H1 (cell line): ENCODE results near the gene BCAS1. TPM values are rescaled to one million over a fixed set of nuclear protein-coding genes. Genes with fewer than 3 reads are reported as not detected.

Experiments used
- CTCF ChIA-PET: fragments of 300-600 bp; sonication (Branson Sonifier 250); formaldehyde crosslinking; loops from one replicate; lab custom pipeline; 2021; ENCODE audit not compliant: partially characterized antibody; lab: Charles Lee
- POLR2A ChIA-PET: fragments of 300-600 bp; sonication (Branson Sonifier 250); formaldehyde crosslinking; loops from one replicate; lab custom pipeline; 2021; ENCODE audit warnings: inconsistent platforms; ENCODE audit not compliant: partially characterized antibody; lab: Charles Lee
- DNase-seq, 2 experiments: peaks; one replicate each; pipeline versions ENCODE4 v3.0.0 to v3.0.0-alpha.2; 2010 to 2022; ENCODE audit warnings: low spot score in 2 of 2, low read depth in 1 of 2, mixed read lengths in 1 of 2
- FAIRE-seq: peaks from 2 replicates; lab custom pipeline; 2011; peaks lifted over from hg19 to GRCh38; lab: Jason Lieb, UNC
- H2AFZ ChIP-seq: 2 replicates; pipeline ENCODE4 v1.8.1; 2012; ENCODE audit warnings: low read length, inconsistent platforms
- H2AK5ac ChIP-seq: 2 replicates; pipeline ENCODE4 v1.6.1; 2013; ENCODE audit warnings: low read depth, low read length
- H2BK120ac ChIP-seq: replicated peaks from 2 replicates; pipeline ENCODE3; 2013; ENCODE audit warnings: low read depth, low read length, inconsistent platforms
- H2BK12ac ChIP-seq: 2 replicates; pipeline ENCODE4 v1.6.1; 2013; ENCODE audit warnings: low read depth, low read length
- H2BK15ac ChIP-seq: 2 replicates; pipeline ENCODE4 v1.6.1; 2013; ENCODE audit warnings: low read length
- H2BK20ac ChIP-seq: 2 replicates; pipeline ENCODE4 v1.6.1; 2013; ENCODE audit warnings: low read length
- H2BK5ac ChIP-seq: 2 replicates; pipeline ENCODE4 v1.6.1; 2013; ENCODE audit warnings: low read depth, low read length
- H3K14ac ChIP-seq: 2 replicates; pipeline ENCODE4 v1.6.1; 2013; ENCODE audit warnings: inconsistent platforms; ENCODE audit not compliant: insufficient read length
- H3K18ac ChIP-seq: 2 replicates; pipeline ENCODE4 v1.6.1; 2013; ENCODE audit warnings: low read length; ENCODE audit errors: extremely low read depth
- H3K23ac ChIP-seq: 2 replicates; pipeline ENCODE4 v1.6.1; 2013; ENCODE audit warnings: inconsistent platforms; ENCODE audit not compliant: insufficient read length
- H3K23me2 ChIP-seq: 2 replicates; pipeline ENCODE4 v1.6.1; 2013; ENCODE audit warnings: low read depth, low read length
- H3K27ac ChIP-seq: 2 replicates; pipeline ENCODE4 v1.6.1; 2011; ENCODE audit warnings: low read depth, low read length, inconsistent platforms
- H3K27me3 ChIP-seq, 4 experiments: replicated peaks in 1 of 4; 1 replicate in 1 of 4; 2 replicates in 3 of 4; pipeline versions ENCODE4 v1.6.1 to v1.8.1; 2011 to 2013; ENCODE audit warnings: low read length in 3 of 4, mild to moderate bottlenecking in 3 of 4, inconsistent platforms in 2 of 4, mixed read lengths in 2 of 4, moderate library complexity in 1 of 4; ENCODE audit not compliant: control insufficient read depth in 3 of 4, insufficient read depth in 3 of 4; ENCODE audit errors: extremely low read depth in 1 of 4
- H3K36me3 ChIP-seq, 4 experiments: 2 replicates each; pipeline versions ENCODE4 v1.6.1 to v1.8.1; 2011 to 2013; ENCODE audit warnings: mild to moderate bottlenecking in 4 of 4, low read length in 3 of 4, moderate library complexity in 2 of 4, control low read depth in 1 of 4, inconsistent platforms in 1 of 4; ENCODE audit not compliant: insufficient read depth in 4 of 4, control insufficient read depth in 2 of 4
- H3K4ac ChIP-seq: replicated peaks from 2 replicates; pipeline ENCODE3; 2013; ENCODE audit warnings: low read length, low read depth, mixed read lengths, inconsistent platforms; ENCODE audit not compliant: insufficient read length
- H3K4me1 ChIP-seq, 4 experiments: replicated peaks in 1 of 4; 1 replicate in 1 of 4; 2 replicates in 3 of 4; pipeline versions ENCODE4 v1.6.1 to v1.8.1; 2011 to 2013; ENCODE audit warnings: low read length in 3 of 4, inconsistent platforms in 2 of 4, mixed read lengths in 1 of 4; ENCODE audit not compliant: insufficient read depth in 4 of 4, control insufficient read depth in 3 of 4
- H3K4me2 ChIP-seq, 2 experiments: 2 replicates each; pipeline versions ENCODE4 v1.6.1 to v1.8.1; 2011 to 2013; ENCODE audit warnings: low read depth in 2 of 2, low read length in 2 of 2, control low read depth in 1 of 2, inconsistent platforms in 1 of 2, mild to moderate bottlenecking in 1 of 2; ENCODE audit not compliant: insufficient read depth in 1 of 2
- H3K4me3 ChIP-seq, 4 experiments: fragments of 200-600, 300-600 bp in 1 of 4; sonication (generic), shearing (Covaris generic), sonication (Bioruptor Twin) in 1 of 4; 2 replicates each; pipeline versions ENCODE4 v1.5.1 to v1.8.1; 2011 to 2016; ENCODE audit warnings: low read length in 4 of 4, low read depth in 3 of 4, control low read depth in 2 of 4, inconsistent platforms in 2 of 4, mild to moderate bottlenecking in 2 of 4, mixed read lengths in 1 of 4, moderate library complexity in 1 of 4; ENCODE audit not compliant: insufficient read depth in 2 of 4; ENCODE audit errors: extremely low read depth in 1 of 4
- H3K56ac ChIP-seq: replicated peaks from 2 replicates; pipeline ENCODE3; 2013; ENCODE audit warnings: low read depth, mild to moderate bottlenecking, mixed read lengths, low read length, inconsistent platforms; ENCODE audit not compliant: insufficient read length
- H3K79me1 ChIP-seq: 2 replicates; pipeline ENCODE4 v1.6.1; 2013; ENCODE audit warnings: low read depth, low read length, control low read depth
- H3K79me2 ChIP-seq, 2 experiments: 2 replicates each; pipeline versions ENCODE4 v1.6.1 to v1.8.1; 2012 to 2013; ENCODE audit warnings: low read length in 2 of 2, mild to moderate bottlenecking in 2 of 2, inconsistent platforms in 1 of 2; ENCODE audit not compliant: insufficient read depth in 2 of 2, control insufficient read depth in 1 of 2
- H3K9ac ChIP-seq, 4 experiments: replicated peaks in 1 of 4; 1 replicate in 1 of 4; 2 replicates in 3 of 4; pipeline versions ENCODE4 v1.6.1 to v1.8.1; 2011 to 2013; ENCODE audit warnings: low read depth in 3 of 4, low read length in 3 of 4, control low read depth in 2 of 4, mild to moderate bottlenecking in 2 of 4, moderate library complexity in 2 of 4, inconsistent platforms in 1 of 4; ENCODE audit errors: extremely low read depth in 1 of 4
- H3K9me3 ChIP-seq, 2 experiments: 2 replicates each; pipeline versions ENCODE4 v1.6.1 to v1.8.1; 2012 to 2013; ENCODE audit warnings: mild to moderate bottlenecking in 2 of 2, moderate library complexity in 2 of 2, control low read depth in 1 of 2, inconsistent platforms in 1 of 2, low read depth in 1 of 2, low read length in 1 of 2, mixed read lengths in 1 of 2; ENCODE audit not compliant: insufficient read depth in 2 of 2
- H4K20me1 ChIP-seq, 2 experiments: replicated peaks in 1 of 2; 2 replicates each; pipeline versions ENCODE3 to v1.8.1; 2011 to 2013; ENCODE audit warnings: inconsistent platforms in 2 of 2, low read length in 2 of 2, mild to moderate bottlenecking in 1 of 2; ENCODE audit not compliant: insufficient read depth in 2 of 2, control insufficient read depth in 1 of 2
- H4K5ac ChIP-seq: 2 replicates; pipeline ENCODE4 v1.6.1; 2013; ENCODE audit warnings: low read length, low read depth, mixed read lengths, inconsistent platforms; ENCODE audit not compliant: insufficient read length
- H4K8ac ChIP-seq: 2 replicates; pipeline ENCODE4 v1.8.0; 2013; ENCODE audit warnings: mild to moderate bottlenecking, moderate library complexity, low read length, inconsistent platforms; ENCODE audit not compliant: insufficient read depth; ENCODE audit errors: extremely low read depth
- H4K91ac ChIP-seq: replicated peaks from 2 replicates; pipeline ENCODE3; 2013; ENCODE audit warnings: low read length, mixed read lengths, inconsistent platforms; ENCODE audit not compliant: insufficient read length
- ASH2L ChIP-seq: fragments of 200-600, 300-600 bp; sonication (generic); IDR thresholded peaks from one replicate; pipeline ENCODE4 v1.7.1; 2017; ENCODE audit warnings: low read length
- CHD2 ChIP-seq: IDR thresholded peaks from 2 replicates; pipeline ENCODE4 v1.6.1; 2012; ENCODE audit warnings: low read length, improper control_type of control experiment
- CTCF ChIP-seq, 3 experiments: IDR thresholded peaks; 1 replicate in 2 of 3; 2 replicates in 1 of 3; pipeline versions ENCODE4 v1.5.1 to v1.6.1; 2011; ENCODE audit warnings: low read length in 3 of 3, mild to moderate bottlenecking in 3 of 3, inconsistent platforms in 2 of 3, low read depth in 1 of 3, moderate library complexity in 1 of 3; ENCODE audit not compliant: insufficient read depth in 1 of 3; ENCODE audit errors: control extremely low read depth in 1 of 3
- EP300 ChIP-seq, 2 experiments: IDR thresholded peaks; 1 replicate in 1 of 2; 2 replicates in 1 of 2; pipeline ENCODE4 v1.6.1; 2011 to 2012; ENCODE audit warnings: low read depth in 2 of 2, low read length in 2 of 2, mild to moderate bottlenecking in 2 of 2, borderline replicate concordance in 1 of 2, inconsistent platforms in 1 of 2, moderate library complexity in 1 of 2
- JUN ChIP-seq: IDR thresholded peaks from 2 replicates; pipeline ENCODE4 v1.6.1; 2011; ENCODE audit warnings: low read depth, mild to moderate bottlenecking, improper control_type of control experiment, low read length
- JUND ChIP-seq: IDR thresholded peaks from 2 replicates; pipeline ENCODE4 v1.6.1; 2011; ENCODE audit warnings: mild to moderate bottlenecking, improper control_type of control experiment, low read length
- KDM1A ChIP-seq: fragments of 200-600, 300-600 bp; sonication (generic); IDR thresholded peaks from 2 replicates; pipeline ENCODE4 v1.7.1; 2016; ENCODE audit warnings: mild to moderate bottlenecking, low read length, borderline replicate concordance
- KDM5A ChIP-seq: fragments of 200-600 bp; IDR thresholded peaks from 2 replicates; pipeline ENCODE4 v1.7.1; 2012; ENCODE audit warnings: mild to moderate bottlenecking, low read length, inconsistent platforms, mixed read lengths
- MAFK ChIP-seq: IDR thresholded peaks from 2 replicates; pipeline ENCODE4 v1.6.1; 2012; ENCODE audit warnings: low read depth, mild to moderate bottlenecking, improper control_type of control experiment, low read length
- SIX5 ChIP-seq: IDR thresholded peaks from 2 replicates; pipeline ENCODE4 v1.6.1; 2011; ENCODE audit warnings: mild to moderate bottlenecking, low read depth, low read length
- SP1 ChIP-seq: IDR thresholded peaks from 2 replicates; pipeline ENCODE4 v1.6.1; 2011; ENCODE audit warnings: low read depth, low read length
- SP4 ChIP-seq: IDR thresholded peaks from 2 replicates; pipeline ENCODE4 v1.6.1; 2012; ENCODE audit warnings: low read length, inconsistent platforms
- SRF ChIP-seq: IDR thresholded peaks from 2 replicates; pipeline ENCODE4 v1.6.1; 2011; ENCODE audit warnings: mild to moderate bottlenecking, low read depth, low read length, moderate library complexity
- SUZ12 ChIP-seq: fragments of 200-600 bp; sonication (generic); IDR thresholded peaks from 2 replicates; pipeline ENCODE4 v1.6.1; 2012; ENCODE audit warnings: mild to moderate bottlenecking, inconsistent platforms, low read length, moderate library complexity, mixed read lengths
- WGBS, 2 experiments: shearing (Covaris generic) in 1 of 2; methylation state at CpG; one replicate each; pipeline versions ENCODE4 v1.1.6 to v1.1.7; 2013 to 2015; ENCODE audit warnings: low lambda C conversion rate in 2 of 2, mixed read lengths in 2 of 2, inconsistent platforms in 1 of 2, low coverage in 1 of 2, missing lambda C conversion rate in 1 of 2; ENCODE audit not compliant: insufficient replicate concordance in 2 of 2, insufficient coverage in 1 of 2, insufficient read length in 1 of 2; ENCODE audit errors: extremely low coverage in 1 of 2, missing lambda C conversion rate in 1 of 2; 5-methylcytosine and 5-hydroxymethylcytosine counted together
- polyA plus RNA-seq, 7 experiments: library from polyadenylated mRNA; depleted of rRNA in 3 of 7; stranded (reverse) in 5 of 7; unstranded in 2 of 7; fragments of >200 nt in 5 of 7; fragments of 200-250 nt in 2 of 7; gene quantifications; 1 replicate in 5 of 7; 2 replicates in 1 of 7; 4 replicates in 1 of 7; pipeline versions ENCODE4 v1.2.1 to v1.2.3, GENCODE V29; 2011 to 2013; ENCODE audit warnings: missing spikeins in 2 of 7, mixed read lengths in 2 of 7
- total RNA-seq: library from RNA; stranded (reverse); fragmentation: NEBNext Ultra II Directional; extraction: Animal tissue kit (Norgen Biotek cat#: 25700); gene quantifications from 2 replicates; pipeline ENCODE4 v1.2.1, GENCODE V29; 2021

The BCAS1 gene
- total and polyA plus RNA-seq, 2 of the 8 experiments (the other 6 are each of a cell fraction or from before 2014, with no cell fraction given), result 0.06 to 0.19 TPM

- no peak overlapping the region for H3K18ac ChIP-seq
- H3K23ac ChIP-seq, result no peak overlapping the region
- no peak overlapping the region; a peak in 1 of 7 replicates for H3K9ac ChIP-seq
- H2AFZ ChIP-seq, result no peak overlapping the region
- H2BK20ac ChIP-seq, result no peak overlapping the region
- POLR2A ChIA-PET, result no interaction called here
- H4K8ac ChIP-seq, result no peak overlapping the region
- no peak overlapping the region for H3K4me3 ChIP-seq
- no peaks in the 10 kb centered on the region for H3K23me2 ChIP-seq
- FAIRE-seq (no peak), DNase-seq (no peak)
- H3K4me2 ChIP-seq, result no peak overlapping the region
- no peaks in the 10 kb centered on the region for H3K9me3 ChIP-seq
- H3K79me1 ChIP-seq, result no peaks in the 10 kb centered on the region
- H3K4ac ChIP-seq, result no peak overlapping the region
- CTCF ChIA-PET, result interaction anchor here (1.0 kb wide), 1 partner anchor 12 kb away, joined by 5 read pairs; no protein-coding TSS in a partner anchor
- no peaks in the 10 kb centered on the region for H3K36me3 ChIP-seq
- H3K27me3 ChIP-seq, result no peaks in the 10 kb centered on the region
- no peak overlapping the region for H4K91ac ChIP-seq
- H3K4me1 ChIP-seq, result peaks cover 8 to 20% (median 15%) of the 10 kb centered on the region in 4 experiments
- H3K56ac ChIP-seq, result no peak overlapping the region
- H2BK15ac ChIP-seq, result no peak overlapping the region
- no peak overlapping the region for H2AK5ac ChIP-seq
- H2BK120ac ChIP-seq, result no peak overlapping the region
- TF ChIP-seq SRF (no peak), CTCF (IDR thresholded peaks at IDR 0.05; ENCODE audit: control extremely low read depth in 1 of 3, insufficient read depth in 1 of 3, low read depth in 1 of 3, low read length in 3 of 3) (no peak), SP1 (no peak), EP300 (IDR thresholded peaks at IDR 0.05; ENCODE audit: borderline replicate concordance in 1 of 2, low read depth in 2 of 2, low read length in 2 of 2) (no peak), SP4 (no peak), KDM1A (no peak), JUND (no peak), KDM5A (no peak), JUN (no peak), CHD2 (no peak), SIX5 (no peak), SUZ12 (no peak), ASH2L (no peak), MAFK (no peak)
- no peak overlapping the region for H3K14ac ChIP-seq
- no peak overlapping the region for H2BK5ac ChIP-seq
- H2BK12ac ChIP-seq, result no peak overlapping the region; the same call in 1 of the 2 replicates
- H4K5ac ChIP-seq, result no peak overlapping the region
- 72% methylated on average over 2 of the region's 2 CpGs; no CpG with 5 or more reads in 1 of the 2 experiments for WGBS, 2 experiments
- H3K27ac ChIP-seq, result no peak overlapping the region
- no peaks in the 10 kb centered on the region for H3K79me2 ChIP-seq
- no peaks in the 10 kb centered on the region for H4K20me1 ChIP-seq
Measured at GRCh38 chr20:53903652-53903987, 166.8 kb downstream of the BCAS1 start.
